ENCODE data around the gene SPACA5B.
"Not testable (repeated sequence)": the region's sequence is repeated elsewhere in the genome, so short reads cannot be mapped to it uniquely, and the experiment has no call there.

The SPACA5B gene

DNA sequence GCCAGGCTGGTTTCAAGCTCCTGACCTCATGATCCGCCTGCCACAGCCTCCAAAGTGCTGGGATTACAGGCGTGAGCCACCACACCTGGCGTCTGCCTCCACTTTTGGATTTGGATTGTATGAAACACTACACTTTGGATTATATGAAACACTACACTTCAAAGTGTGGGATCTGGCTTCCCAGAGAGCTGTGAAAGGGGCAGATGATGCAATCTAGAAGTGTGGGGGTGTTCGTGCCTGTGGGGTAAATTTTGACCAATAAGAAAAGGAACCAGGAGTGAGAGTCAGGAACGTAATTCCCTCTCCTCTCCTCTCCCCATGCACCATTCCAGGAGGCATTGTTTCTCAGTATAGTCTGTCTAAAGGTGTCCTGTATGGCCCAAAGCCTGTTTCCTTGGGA, 51.5 kb downstream of the SPACA5B start:
- intact Hi-C loops (cut with DNase I); DNase-seq: not testable (repeated sequence)
